HG03342 (cell line): Measurements from ENCODE around the gene VPS11.
"Not testable (repeated sequence)": the region's sequence is repeated elsewhere in the genome, so short reads cannot be mapped to it uniquely, and the experiment has no call there.

ENCODE experiments used
- ATAC-seq: cut with Tn5 transposase; IDR thresholded peaks from one replicate; pipeline ENCODE4 v1.9.1; 2021; ENCODE audit warnings: mild to moderate bottlenecking, moderate library complexity; ENCODE audit not compliant: unreplicated experiment

VPS11 gene

GRCh38 chr11:119100994-119101758 lies 33.6 kb downstream of the VPS11 start:
- ATAC-seq, result peak; percentile 20

GRCh38 chr11:119101759-119102423 lies 34.3 kb downstream of the VPS11 start, which contains the start of gene DPAGT1:
Gene DPAGT1, minus strand, starts transcription at chr11:119101853. Its CDS starts 198 bp downstream, at chr11:119101655.
- ATAC-seq, result peak; percentile 74

- not testable (repeated sequence) for ATAC-seq
These were observed 35.6 kb downstream of the VPS11 start for GRCh38 chr11:119103161-119103664.

DNA sequence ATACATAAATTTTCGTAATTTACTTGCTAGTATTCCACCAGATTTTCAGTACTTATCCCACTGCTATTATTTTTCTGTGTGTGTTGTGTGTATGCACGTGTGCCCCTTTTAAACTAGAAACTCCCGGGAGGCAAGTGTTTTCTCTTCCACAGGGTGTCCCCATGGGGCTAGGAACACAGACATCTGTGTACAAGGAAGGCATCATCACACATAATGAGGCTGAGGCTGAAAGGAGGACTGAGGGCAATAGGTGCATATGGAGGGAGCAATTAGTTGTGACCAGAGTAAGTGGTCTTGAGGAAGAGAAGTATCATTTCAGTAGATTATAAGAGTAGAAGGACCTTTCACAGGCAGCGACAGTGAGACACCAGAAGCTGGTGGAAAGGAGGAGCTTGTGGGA lies 36.2 kb downstream of the VPS11 start:
- ATAC-seq, result no peak

- peak; percentile 69 for ATAC-seq
These were observed 39.2 kb downstream of the VPS11 start, which contains the start of gene C2CD2L for GRCh38 chr11:119106564-119107537. Gene C2CD2L, plus strand, starts transcription at chr11:119107344. Its CDS starts 398 bp downstream, at chr11:119107742.

DNA sequence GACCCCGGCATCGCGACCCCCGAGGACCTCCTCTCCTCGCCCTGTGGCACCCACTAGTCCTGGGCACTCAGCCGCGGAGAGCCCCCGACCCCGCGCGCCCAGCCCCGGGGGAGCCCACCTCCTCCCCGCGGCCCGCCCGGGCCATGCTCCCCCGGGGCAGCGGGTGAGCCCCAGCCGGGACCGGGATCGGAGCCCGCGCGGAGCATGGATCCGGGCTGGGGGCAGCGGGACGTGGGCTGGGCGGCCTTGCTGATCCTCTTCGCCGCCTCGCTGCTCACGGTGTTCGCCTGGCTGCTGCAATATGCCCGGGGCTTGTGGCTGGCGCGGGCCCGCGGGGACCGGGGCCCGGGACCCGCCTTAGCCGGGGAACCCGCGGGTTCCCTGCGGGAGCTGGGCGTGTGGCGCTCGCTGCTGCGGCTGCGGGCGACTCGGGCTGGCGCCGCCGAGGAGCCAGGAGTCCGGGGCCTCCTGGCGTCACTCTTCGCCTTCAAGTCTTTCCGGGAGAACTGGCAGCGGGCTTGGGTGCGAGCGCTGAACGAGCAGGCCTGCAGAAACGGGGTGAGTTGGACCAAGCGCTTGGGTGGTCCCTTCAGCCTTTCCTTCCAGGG lies 40.0 kb downstream of the VPS11 start:
- ATAC-seq, result peak; percentile 17

DNA sequence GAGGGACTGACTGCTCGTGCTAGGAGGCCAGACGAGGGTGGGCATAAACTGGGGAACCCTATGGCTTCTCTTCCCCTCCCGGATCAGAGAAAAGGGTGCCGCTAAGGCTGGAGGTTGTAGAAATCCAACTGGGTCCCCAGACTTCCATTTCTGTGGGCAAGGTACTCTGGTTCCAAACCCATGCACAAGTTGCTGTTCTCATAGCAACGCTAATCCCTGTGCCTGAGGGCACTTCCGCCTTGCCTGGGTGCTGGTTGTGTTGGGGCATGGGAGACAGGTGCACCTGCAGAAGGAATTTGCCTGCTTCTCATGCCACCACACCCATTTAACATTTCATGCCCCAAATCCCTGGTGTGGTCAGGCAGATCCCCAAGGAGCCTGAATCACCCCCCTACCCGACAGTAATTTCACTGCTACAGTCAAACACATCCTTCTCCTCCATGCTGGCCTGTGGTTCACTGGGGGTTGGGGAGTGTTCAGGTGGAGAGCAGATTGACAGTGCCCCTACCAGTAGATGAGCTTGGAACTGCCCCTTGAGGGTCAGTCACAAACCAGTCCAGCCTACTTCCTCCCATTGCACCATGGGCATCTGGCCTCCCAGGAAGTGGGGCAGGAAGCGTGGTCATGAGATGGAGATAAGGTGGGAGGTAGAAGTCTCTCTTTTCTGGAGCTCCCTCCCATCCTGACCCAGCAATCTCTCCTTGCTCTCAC lies 40.7 kb downstream of the VPS11 start:
- ATAC-seq, result no peak

DNA sequence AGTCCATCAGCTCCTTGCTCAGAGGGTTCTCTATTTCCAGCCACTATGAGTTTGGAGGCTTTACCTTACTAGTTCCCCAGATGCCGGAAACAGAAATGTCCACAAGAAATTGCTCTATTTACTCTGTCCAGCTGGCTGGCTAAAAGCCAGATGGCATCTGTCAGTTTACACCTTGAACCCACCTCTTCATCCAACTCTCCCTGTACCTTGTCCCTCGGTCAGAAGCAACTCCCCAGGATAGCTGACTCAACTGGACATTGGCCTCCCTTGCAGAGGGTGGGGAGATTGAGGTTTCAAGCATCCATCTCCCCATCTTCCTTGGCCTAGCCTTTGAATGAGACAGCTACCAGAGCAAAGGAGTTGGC lies 41.2 kb downstream of the VPS11 start:
- ATAC-seq, result no peak

GRCh38 chr11:119109843-119110242 lies 42.2 kb downstream of the VPS11 start:
- no peak for ATAC-seq

DNA sequence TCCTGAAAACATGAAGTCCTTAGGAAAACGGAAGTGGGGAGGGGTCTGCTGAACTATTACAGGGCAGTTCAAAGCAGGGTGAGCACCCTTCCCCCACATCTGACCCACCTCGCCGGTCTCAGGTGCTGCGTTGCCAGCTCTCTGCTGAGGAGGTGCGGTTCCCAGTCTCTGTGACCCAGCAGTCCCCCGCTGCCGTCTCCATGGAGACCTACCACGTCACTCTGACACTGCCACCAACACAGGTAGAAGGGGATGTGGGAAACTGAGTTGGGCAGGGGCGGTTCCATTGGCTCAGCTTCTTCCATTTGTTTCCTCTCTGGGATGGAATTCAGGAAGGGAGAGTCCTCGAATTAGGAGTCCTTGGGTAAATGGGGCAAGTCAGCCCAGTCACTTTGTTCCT lies 42.8 kb downstream of the VPS11 start:
- no peak for ATAC-seq

DNA sequence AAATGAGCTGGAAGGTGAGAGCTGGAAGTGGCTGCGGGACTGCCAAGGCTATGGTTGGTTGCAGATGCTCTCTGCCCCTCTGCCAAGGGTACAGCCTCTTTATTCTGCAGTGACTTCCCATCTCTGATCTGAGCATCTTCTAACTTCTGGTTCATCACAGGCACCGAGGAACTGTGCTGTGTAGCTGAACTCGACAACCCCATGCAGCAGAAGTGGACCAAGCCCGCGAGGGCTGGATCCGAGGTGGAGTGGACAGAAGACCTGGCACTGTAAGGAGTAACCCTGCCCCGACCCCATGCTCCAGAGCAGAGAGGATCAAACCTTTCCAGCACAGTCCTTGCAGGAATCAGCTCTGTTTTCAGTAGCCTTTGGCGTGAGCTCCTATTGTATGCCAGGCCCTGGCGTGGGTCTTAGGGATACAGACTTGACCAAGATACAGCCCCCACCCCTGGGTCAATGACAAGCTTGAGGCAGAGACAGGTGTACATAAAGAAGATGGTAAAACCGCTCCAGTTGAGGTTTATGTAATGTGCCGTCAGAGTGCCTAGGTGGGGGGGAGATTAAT lies 43.8 kb downstream of the VPS11 start:
- ATAC-seq, result no peak

GRCh38 chr11:119112314-119113020 lies 44.8 kb downstream of the VPS11 start:
- no peak for ATAC-seq

DNA sequence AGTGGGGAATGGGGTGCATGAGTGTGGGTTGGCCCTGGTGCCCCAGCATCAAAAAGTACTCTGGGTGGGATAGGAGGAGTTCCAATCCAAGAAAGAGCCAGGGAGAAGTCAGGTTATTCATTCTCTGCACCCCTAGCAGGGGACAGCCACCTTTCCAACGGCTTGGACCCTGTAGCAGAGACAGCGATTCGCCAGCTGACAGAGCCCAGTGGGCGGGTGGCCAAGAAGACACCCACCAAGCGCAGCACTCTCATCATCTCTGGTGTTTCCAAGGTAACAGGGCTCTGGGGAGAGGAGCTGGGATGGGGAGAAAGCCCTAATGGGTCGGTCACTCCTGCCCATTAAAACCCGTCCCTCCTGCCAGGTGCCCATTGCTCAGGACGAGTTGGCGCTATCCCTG lies 46.1 kb downstream of the VPS11 start:
- no peak for ATAC-seq

- ATAC-seq, result no peak
These were observed 46.7 kb downstream of the VPS11 start for GRCh38 chr11:119114351-119114750.

DNA sequence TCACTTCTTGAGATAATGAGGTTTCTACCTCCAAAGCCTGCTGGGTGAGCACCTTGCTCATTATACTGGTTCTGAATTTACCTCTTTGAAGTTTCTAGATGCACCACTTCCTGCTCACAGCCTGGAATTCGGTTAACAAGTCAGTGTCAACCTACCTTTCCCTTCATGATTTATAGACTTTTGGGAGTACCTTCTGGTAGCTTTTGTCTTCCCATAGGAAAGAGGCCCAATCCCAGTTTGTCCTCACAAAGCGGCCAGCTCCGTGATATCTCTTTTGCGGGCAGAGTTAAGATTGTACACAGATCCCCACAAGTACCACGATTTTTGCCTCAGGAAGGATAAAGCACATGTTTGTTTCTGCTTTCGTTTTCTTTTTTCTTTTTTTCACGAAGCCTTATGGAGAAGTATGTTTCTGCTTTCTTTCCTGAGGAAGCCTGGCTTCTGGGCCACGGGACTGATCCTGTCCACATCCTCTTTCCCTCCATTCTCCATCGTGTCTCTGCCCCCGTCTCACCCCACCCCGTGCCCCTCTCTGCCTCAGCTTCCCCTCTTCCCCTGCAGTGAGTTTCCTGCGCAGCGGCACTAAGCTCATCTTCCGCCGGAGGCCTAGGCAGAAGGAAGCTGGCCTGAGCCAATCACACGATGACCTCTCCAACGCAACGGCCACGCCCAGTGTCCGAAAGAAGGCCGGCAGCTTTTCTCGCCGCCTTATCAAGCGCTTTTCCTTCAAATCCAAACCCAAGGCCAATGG lies 48.0 kb downstream of the VPS11 start:
- no peak for ATAC-seq

- ATAC-seq, result no peak
These were observed 48.6 kb downstream of the VPS11 start for GRCh38 chr11:119116235-119116594.

DNA sequence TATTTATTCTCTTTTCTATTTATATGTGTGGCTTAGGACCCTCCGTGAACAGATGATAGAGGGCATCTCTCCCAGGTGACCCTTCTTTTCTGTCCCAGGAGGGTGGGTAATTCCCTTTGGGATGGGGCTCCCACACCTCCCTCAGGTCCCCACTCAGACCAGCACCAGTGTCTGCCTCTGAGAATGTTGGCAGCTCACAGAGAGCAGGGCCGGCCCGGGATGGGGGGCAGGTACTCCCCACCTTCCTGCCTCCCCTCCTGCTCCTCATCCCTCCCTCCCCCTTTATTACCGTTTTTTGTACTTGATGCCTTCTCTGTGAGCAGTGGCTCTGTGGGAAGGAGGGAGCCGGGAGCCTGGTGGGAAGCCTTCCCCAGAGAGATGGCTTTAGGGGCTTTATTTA lies 49.0 kb downstream of the VPS11 start:
- ATAC-seq, result no peak

DNA sequence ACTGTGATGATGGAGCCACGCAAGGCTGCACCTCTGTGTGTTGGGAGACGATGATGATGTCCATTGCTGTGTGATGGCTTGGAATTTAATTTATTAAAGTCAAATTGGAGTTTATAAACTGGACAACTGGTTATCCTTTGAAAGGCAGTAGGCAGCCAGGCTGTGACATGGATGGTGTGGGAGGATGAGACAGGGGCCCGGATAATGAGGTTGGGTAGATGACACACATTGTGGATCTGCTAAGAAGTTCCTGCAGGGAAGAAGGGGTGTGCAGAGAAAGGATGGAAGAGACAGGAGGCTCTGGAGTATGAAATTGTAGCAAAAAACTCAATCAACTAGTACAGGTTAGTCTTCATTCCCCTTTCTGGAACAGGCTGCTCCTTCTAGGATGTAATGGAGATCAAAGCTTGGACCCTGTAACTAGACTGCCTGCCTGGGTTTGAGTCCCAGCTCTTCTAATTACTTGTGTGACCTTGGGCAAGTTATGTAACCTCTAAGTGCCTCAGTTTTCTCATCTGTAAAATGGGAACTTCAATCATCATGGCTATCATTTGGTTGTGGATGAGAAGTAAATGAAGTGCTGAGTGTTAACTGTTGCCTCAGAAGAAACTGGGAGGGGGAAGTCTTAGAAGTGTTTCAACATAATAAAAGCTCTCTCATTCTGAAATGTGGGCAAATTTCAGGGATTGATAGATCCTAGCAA lies 49.5 kb downstream of the VPS11 start:
- no peak for ATAC-seq
